HepG2 (cell line): Measurements from ENCODE around the gene LDLRAP1. TPM values are rescaled to one million over a fixed set of nuclear protein-coding genes. Genes with fewer than 3 reads are reported as not detected.

Experiments used
- ATAC-seq: fragments of 200-7000 bp; cut with Tn5 transposase; 3 replicates; pipeline ENCODE4 v1.9.1; 2020; ENCODE audit warnings: mild to moderate bottlenecking, moderate library complexity
- BruUV-seq: library from RNA; stranded (reverse); fragments of 400-500 nt; replicated peaks from 2 replicates; lab custom pipeline; 2021; lab: Mats Ljungman, UMichigan
- CTCF ChIA-PET: fragments of 300-600 bp; formaldehyde crosslinking; extraction: SDS; loops from one replicate; lab custom pipeline; 2021; ENCODE audit warnings: low total read pairs, inconsistent platforms, low intra/inter-chr PET ratio; lab: Yijun Ruan, JAX
- POLR2A ChIA-PET: fragments of 350-600 bp; sonication (Branson Sonifier 250); formaldehyde crosslinking; loops from one replicate; lab custom pipeline; 2020; ENCODE audit warnings: antibody characterized with exemption, inconsistent platforms; lab: Yijun Ruan, JAX
- DNase-seq: peaks from one replicate; pipeline ENCODE4 v3.0.0-alpha.2; 2015; ENCODE audit warnings: low spot score
- FAIRE-seq: peaks from 3 replicates; lab custom pipeline; 2011; peaks lifted over from hg19 to GRCh38; lab: Jason Lieb, UNC
- H2AFZ ChIP-seq: one replicate; pipeline ENCODE4 v1.6.1; 2011; ENCODE audit warnings: low read length, inconsistent platforms
- H3K27ac ChIP-seq: fragments of 300-600 bp; 3 replicates; pipeline ENCODE4 v1.8.0; 2011; ENCODE audit warnings: mixed run types, mild to moderate bottlenecking, mixed read lengths, low read length, inconsistent platforms; ENCODE audit not compliant: insufficient read depth; ENCODE audit errors: extremely low read length
- H3K27me3 ChIP-seq, 2 experiments: fragments of 200-600 bp in 1 of 2; 2 replicates in 1 of 2; 3 replicates in 1 of 2; pipeline versions ENCODE4 v1.6.0 to v1.8.0; 2011; ENCODE audit warnings: low read length in 2 of 2, mild to moderate bottlenecking in 2 of 2, moderate library complexity in 2 of 2, inconsistent platforms in 1 of 2; ENCODE audit not compliant: insufficient read depth in 2 of 2, control insufficient read depth in 1 of 2
- H3K36me3 ChIP-seq, 2 experiments: fragments of 200-600 bp in 1 of 2; replicated peaks in 1 of 2; 2 replicates in 1 of 2; 3 replicates in 1 of 2; pipeline versions ENCODE4 v1.5.1 to v1.8.0; 2011; ENCODE audit warnings: low read length in 2 of 2, inconsistent platforms in 1 of 2; ENCODE audit not compliant: insufficient read depth in 2 of 2, control insufficient read depth in 1 of 2
- H3K4me1 ChIP-seq: 2 replicates; pipeline ENCODE4 v1.5.1; 2012; ENCODE audit warnings: low read length, inconsistent platforms; ENCODE audit not compliant: insufficient read depth
- H3K4me2 ChIP-seq: 2 replicates; pipeline ENCODE4 v1.6.0; 2011; ENCODE audit warnings: low read depth, low read length, inconsistent platforms
- H3K4me3 ChIP-seq, 3 experiments: fragments of 200-600 bp in 1 of 3; sonication (generic), shearing (Covaris generic) in 1 of 3; replicated peaks in 1 of 3; 2 replicates each; pipeline ENCODE4 v1.5.1; 2011 to 2016; ENCODE audit warnings: low read length in 3 of 3, inconsistent platforms in 2 of 3, low read depth in 2 of 3, mild to moderate bottlenecking in 2 of 3, control low read depth in 1 of 3, mixed read lengths in 1 of 3; ENCODE audit not compliant: insufficient read depth in 1 of 3
- H3K79me2 ChIP-seq: one replicate; pipeline ENCODE4 v1.6.1; 2011; ENCODE audit warnings: low read length, inconsistent platforms; ENCODE audit not compliant: insufficient read depth
- H3K9ac ChIP-seq: 2 replicates; pipeline ENCODE4 v1.6.0; 2011; ENCODE audit warnings: mild to moderate bottlenecking, low read depth, low read length, inconsistent platforms; ENCODE audit not compliant: insufficient read depth
- H3K9me3 ChIP-seq: 2 replicates; pipeline ENCODE4 v1.5.1; 2012; ENCODE audit warnings: mild to moderate bottlenecking, low read length
- H4K20me1 ChIP-seq: 2 replicates; pipeline ENCODE4 v1.6.0; 2011; ENCODE audit warnings: inconsistent platforms, mild to moderate bottlenecking, low read length, moderate library complexity; ENCODE audit not compliant: insufficient read depth
- ARHGAP35 ChIP-seq: sonication (generic); formaldehyde crosslinking; IDR thresholded peaks from 2 replicates; pipeline ENCODE4 v1.9.0; 2022; ENCODE audit warnings: mild to moderate bottlenecking, inconsistent platforms, moderate library complexity, missing genetic modification reagents, borderline replicate concordance
- CAMTA2 ChIP-seq: sonication (generic); formaldehyde crosslinking; IDR thresholded peaks from 2 replicates; pipeline ENCODE4 v1.4.0; 2020; ENCODE audit warnings: mild to moderate bottlenecking, missing genetic modification reagents, borderline replicate concordance
- CENPT ChIP-seq: sonication (generic); formaldehyde crosslinking; IDR thresholded peaks from 2 replicates; pipeline ENCODE4 v1.8.0; 2022; ENCODE audit warnings: low read depth, mild to moderate bottlenecking, moderate library complexity, missing genetic modification reagents
- GABPA ChIP-seq, 2 experiments: IDR thresholded peaks; 2 replicates each; pipeline ENCODE4 v1.6.1; 2011 to 2016; ENCODE audit warnings: low read depth in 2 of 2, low read length in 1 of 2, missing biosample characterization in 1 of 2, missing genetic modification characterization in 1 of 2
- PHF8 ChIP-seq: sonication (generic); formaldehyde crosslinking; IDR thresholded peaks from 2 replicates; pipeline ENCODE4 v1.5.0; 2020; ENCODE audit warnings: missing genetic modification reagents
- PTBP1 ChIP-seq: fragments of 200-400 bp; formaldehyde crosslinking; IDR thresholded peaks from 2 replicates; pipeline ENCODE4 v1.6.1; 2018; ENCODE audit warnings: low read length, low read depth; ENCODE audit not compliant: poor library complexity, severe bottlenecking
- RELA ChIP-seq: sonication (generic); formaldehyde crosslinking; IDR thresholded peaks from 2 replicates; pipeline ENCODE4 v1.4.0; 2020; ENCODE audit warnings: missing genetic modification reagents
- SP4 ChIP-seq: sonication (generic); formaldehyde crosslinking; IDR thresholded peaks from 2 replicates; pipeline ENCODE4 v1.8.1; 2023; ENCODE audit warnings: mild to moderate bottlenecking, missing genetic modification reagents
- SRF ChIP-seq: IDR thresholded peaks from 2 replicates; pipeline ENCODE4 v1.6.1; 2011; ENCODE audit warnings: mild to moderate bottlenecking, low read depth, low read length, moderate library complexity
- ZNF282 ChIP-seq: fragments of 450-650 bp; IDR thresholded peaks from 2 replicates; pipeline ENCODE4 v1.6.1; 2018; ENCODE audit not compliant: partially characterized antibody
- ZNF547 ChIP-seq: sonication (generic); formaldehyde crosslinking; IDR thresholded peaks from 2 replicates; pipeline ENCODE4 v1.5.1; 2020; ENCODE audit warnings: mild to moderate bottlenecking, missing genetic modification reagents
- WGBS: methylation state at CpG from one replicate; pipeline ENCODE4 v1.1.6; 2017; ENCODE audit warnings: low lambda C conversion rate; 5-methylcytosine and 5-hydroxymethylcytosine counted together
- in situ Hi-C: cut with HindIII; loops from 2 replicates; pipeline ENCODE4 v1.10.0; 2017; ENCODE audit warnings: low pct_unique_long_range_greater_than_20kb; ENCODE audit not compliant: extremely low pct_ligation_motif_present
- intact Hi-C: fragments of 100-400 bp; cut with micrococcal nuclease; formaldehyde crosslinking; loops from one replicate; pipeline ENCODE4 v1.10.0; 2022; ENCODE audit not compliant: unreplicated experiment
- polyA plus RNA-seq, 8 experiments: library from polyadenylated mRNA; depleted of rRNA in 3 of 8; stranded (reverse) in 7 of 8; unstranded in 1 of 8; fragments of >200 nt; fragmentation: Illumina TruSeq in 4 of 8; extraction: Trizol in 4 of 8; gene quantifications; 2 replicates each; pipeline versions ENCODE4 v1.2.1 to v1.2.3, GENCODE V29; 2011 to 2016; ENCODE audit warnings: low read depth in 4 of 8, missing spikeins in 1 of 8, mixed read lengths in 1 of 8; ENCODE audit not compliant: insufficient read depth in 1 of 8
- total RNA-seq, 5 experiments: library from RNA; depleted of rRNA; stranded (reverse); fragments of >200 nt; fragmentation: Illumina TruSeq; extraction: Trizol; gene quantifications; 2 replicates each; pipeline ENCODE4 v1.2.3, GENCODE V29; 2016; ENCODE audit warnings: low read depth in 1 of 5
- TF ChIP-seq, protein P1 (sequence below), 2 experiments: sonication (generic) in 1 of 2; formaldehyde crosslinking in 1 of 2; IDR thresholded peaks; 2 replicates each; pipeline versions ENCODE4 v1.4.0 to v1.6.1; 2018 to 2020; ENCODE audit warnings: missing genetic modification reagents in 2 of 2, borderline replicate concordance in 1 of 2, low read depth in 1 of 2, mild to moderate bottlenecking in 1 of 2, missing biosample characterization in 1 of 2
- TF ChIP-seq, protein P2 (sequence below): sonication (generic); formaldehyde crosslinking; IDR thresholded peaks from 2 replicates; pipeline ENCODE4 v1.5.1; 2020; ENCODE audit warnings: mild to moderate bottlenecking, missing genetic modification reagents, borderline replicate concordance

LDLRAP1 gene
- total and polyA plus RNA-seq, 2 of the 13 experiments (the other 11 are each of a cell fraction or from before 2014, with no cell fraction given): 7.2 to 12.1 TPM

- TF ChIP-seq, protein P1, sequence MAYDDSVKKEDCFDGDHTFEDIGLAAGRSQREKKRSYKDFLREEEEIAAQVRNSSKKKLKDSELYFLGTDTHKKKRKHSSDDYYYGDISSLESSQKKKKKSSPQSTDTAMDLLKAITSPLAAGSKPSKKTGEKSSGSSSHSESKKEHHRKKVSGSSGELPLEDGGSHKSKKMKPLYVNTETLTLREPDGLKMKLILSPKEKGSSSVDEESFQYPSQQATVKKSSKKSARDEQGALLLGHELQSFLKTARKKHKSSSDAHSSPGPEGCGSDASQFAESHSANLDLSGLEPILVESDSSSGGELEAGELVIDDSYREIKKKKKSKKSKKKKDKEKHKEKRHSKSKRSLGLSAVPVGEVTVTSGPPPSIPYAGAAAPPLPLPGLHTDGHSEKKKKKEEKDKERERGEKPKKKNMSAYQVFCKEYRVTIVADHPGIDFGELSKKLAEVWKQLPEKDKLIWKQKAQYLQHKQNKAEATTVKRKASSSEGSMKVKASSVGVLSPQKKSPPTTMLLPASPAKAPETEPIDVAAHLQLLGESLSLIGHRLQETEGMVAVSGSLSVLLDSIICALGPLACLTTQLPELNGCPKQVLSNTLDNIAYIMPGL (CRISPR knock-in tag; IDR thresholded peaks at IDR 0.05; ENCODE audit: borderline replicate concordance in 1 of 2, low read depth in 1 of 2): no peak
- TF ChIP-seq, protein P2, sequence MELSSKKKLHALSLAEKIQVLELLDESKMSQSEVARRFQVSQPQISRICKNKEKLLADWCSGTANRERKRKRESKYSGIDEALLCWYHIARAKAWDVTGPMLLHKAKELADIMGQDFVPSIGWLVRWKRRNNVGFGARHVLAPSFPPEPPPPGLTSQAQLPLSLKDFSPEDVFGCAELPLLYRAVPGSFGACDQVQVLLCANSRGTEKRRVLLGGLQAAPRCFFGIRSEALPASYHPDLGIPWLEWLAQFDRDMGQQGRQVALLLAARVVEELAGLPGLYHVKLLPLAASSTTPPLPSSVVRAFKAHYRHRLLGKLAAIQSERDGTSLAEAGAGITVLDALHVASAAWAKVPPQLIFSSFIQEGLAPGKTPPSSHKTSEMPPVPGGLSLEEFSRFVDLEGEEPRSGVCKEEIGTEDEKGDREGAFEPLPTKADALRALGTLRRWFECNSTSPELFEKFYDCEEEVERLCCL (CRISPR knock-in tag): no peak
- TF ChIP-seq ZNF547 (CRISPR knock-in tag): no peak
- no peak for TF ChIP-seq PTBP1
- TF ChIP-seq RELA (CRISPR knock-in tag): no peak
- no peak for TF ChIP-seq SRF
- no peak for TF ChIP-seq CENPT (CRISPR knock-in tag)
- no peak for TF ChIP-seq GABPA (IDR thresholded peaks at IDR 0.05; ENCODE audit: low read depth, low read length)
- TF ChIP-seq GABPA (CRISPR knock-in tag; IDR thresholded peaks at IDR 0.05; ENCODE audit: low read depth): no peak
- no peak for TF ChIP-seq ARHGAP35
- no peak for TF ChIP-seq ZNF282
- TF ChIP-seq CAMTA2 (CRISPR knock-in tag): no peak
- TF ChIP-seq SP4: no peak
- TF ChIP-seq PHF8 (CRISPR knock-in tag): no peak
- ChIA-PET POLR2A (no interaction called here), CTCF (interaction anchor here (1.2 kb wide), 1 partner anchor 33 kb away, joined by 4 read pairs; no protein-coding TSS in a partner anchor)
- WGBS: 32% methylated on average over 5 of the region's 5 CpGs
- intact Hi-C loops: no loop called here
- no peak for FAIRE-seq
- in situ Hi-C loops: loop anchor here (25.0 kb wide), 1 partner anchor 107 kb away; the partner anchor contains the start of gene RHCE
- Histone ChIP-seq H3K36me3 (no peaks in the 10 kb centered on the region), H3K4me3 (no peak overlapping the region), H3K4me2 (no peak overlapping the region), H3K27ac (no peak overlapping the region), H4K20me1 (no peaks in the 10 kb centered on the region), H3K9ac (no peak overlapping the region), H3K27me3 (peaks cover 0 to 1% of the 10 kb centered on the region in 2 experiments; a peak in 2 of 5 replicates), H3K9me3 (no peaks in the 10 kb centered on the region), H3K79me2 (no peaks in the 10 kb centered on the region), H2AFZ (no peak overlapping the region), H3K4me1 (peaks cover 7% of the 10 kb centered on the region)
- no peak for ATAC-seq
- no peak for DNase-seq
- no TSS peak for BruUV-seq
These were observed 23.8 kb upstream of the LDLRAP1 start for GRCh38 chr1:25519624-25520023.
